Heart left ventricle (tissue), 13 donors: ENCODE data around the gene RANBP17.

Experiments
- CTCF ChIP-seq, 12 donors: fragments of 200-600 bp; sonication (generic) in 4 of 12; IDR thresholded peaks; one replicate each; pipeline versions ENCODE4 v1.5.0 to v1.8.0; 2018 to 2022; ENCODE audit warnings: antibody characterized with exemption in 12 of 12, mild to moderate bottlenecking in 5 of 12
- POLR2A ChIP-seq, 2 donors: fragments of 450-650 bp; IDR thresholded peaks; one replicate each; pipeline ENCODE4 v1.6.1; 2017; ENCODE audit warnings: antibody characterized with exemption in 2 of 2, mild to moderate bottlenecking in 2 of 2, moderate library complexity in 2 of 2
- donor health status: ischemic (EF 13 %, LVEDD 7.1; RV severe dilation, severe dysfunction).
- donor health status: DM: no; HTN: yes; CAD: no.
- donor health status: DM: no; HTN: no; CAD: no.
- donor health status: ischemic (EF 25% LVEDD 6.9; RV normal size, moderate dysfunction).
- donor health status: ischemic (EF 25% LVEDD 5.7; RV mildly dilated, moderate dysfunction).
- donor health status: ischemic (EF 35%, LVEDD 5.7; RV mildly dilated, moderate dysfunction).
- donor health status: nonischemic (EF 11% LVEDD 7.7; RV severe dilation, severe dysfunction).
- donor health status: DM: yes; HTN: yes; CAD: no.
- donor health status: PGD.
- donor health status: ischemic (EF 29% LVEDD 5.4; RV normal size, mild dysfunction).
- donor health status: nonischemic (EF 23%, LVEDD 6.1; RV moderate dilation, normal function).

GRCh38 chr5:171143171-171143570, 281.4 kb downstream of the RANBP17 start:
- no peak for TF ChIP-seq CTCF (IDR thresholded peaks at IDR 0.05)
- no peak for TF ChIP-seq POLR2A (IDR thresholded peaks at IDR 0.05)
